ENCODE measurements around the gene ABL1. TPM values are rescaled to one million over a fixed set of nuclear protein-coding genes. Genes with fewer than 3 reads are reported as not detected.

Gene ABL1
- total RNA-seq (2022; extraction: Qiagen RNA extraction): 37.5 to 53.7 TPM (median 51.9 TPM) in 5 replicates

GRCh38 chr9:130834371-130835336, at the start of gene ABL1:
TSS of gene ABL1 (plus strand) at chr9:130835254. CDS start at chr9:130835447, 193 bp downstream.

GRCh38 chr9:130896233-130897014, 61.4 kb downstream of the ABL1 start, which contains the start of gene QRFP:
TSS of gene QRFP (minus strand) at chr9:130896812. CDS start at chr9:130893838, 2,974 bp downstream.

Other genes with a start within 250 kb of the ABL1 start
- 0.23 to 0.39 TPM (median 0.29 TPM) in 5 replicates for gene PRDM12, start 170.7 kb upstream of the ABL1 start, total RNA-seq (2022; extraction: Qiagen RNA extraction)
- gene EXOSC2, start 141.5 kb upstream of the ABL1 start, total RNA-seq (2022; extraction: Qiagen RNA extraction): 48.2 to 73.3 TPM (median 50.2 TPM) in 5 replicates
- not detected in 5 replicates for gene QRFP, start 61.6 kb downstream of the ABL1 start, total RNA-seq (2022; extraction: Qiagen RNA extraction)
- 12.5 to 19.2 TPM (median 16.0 TPM) in 5 replicates for gene FIBCD1, start 104.0 kb downstream of the ABL1 start, total RNA-seq (2022; extraction: Qiagen RNA extraction)
- 1.5 to 3.1 TPM (median 2.2 TPM) in 5 replicates for gene LAMC3, start 173.9 kb downstream of the ABL1 start, total RNA-seq (2022; extraction: Qiagen RNA extraction)

Data from A549 treated with Mapracorat at 1 μM for 4 hours (cell line).